NCI-H1417 (cell line): ENCODE results near the gene INTS11.

Experiments used
- DNase-seq, 3 experiments: peaks; one replicate each; lab custom pipeline; 2025; lab: John Stamatoyannopoulos, UW

The INTS11 gene

GRCh38 chr1:1312450-1313314, 11.8 kb downstream of the INTS11 start:
- DNase-seq, result no peak

DNA sequence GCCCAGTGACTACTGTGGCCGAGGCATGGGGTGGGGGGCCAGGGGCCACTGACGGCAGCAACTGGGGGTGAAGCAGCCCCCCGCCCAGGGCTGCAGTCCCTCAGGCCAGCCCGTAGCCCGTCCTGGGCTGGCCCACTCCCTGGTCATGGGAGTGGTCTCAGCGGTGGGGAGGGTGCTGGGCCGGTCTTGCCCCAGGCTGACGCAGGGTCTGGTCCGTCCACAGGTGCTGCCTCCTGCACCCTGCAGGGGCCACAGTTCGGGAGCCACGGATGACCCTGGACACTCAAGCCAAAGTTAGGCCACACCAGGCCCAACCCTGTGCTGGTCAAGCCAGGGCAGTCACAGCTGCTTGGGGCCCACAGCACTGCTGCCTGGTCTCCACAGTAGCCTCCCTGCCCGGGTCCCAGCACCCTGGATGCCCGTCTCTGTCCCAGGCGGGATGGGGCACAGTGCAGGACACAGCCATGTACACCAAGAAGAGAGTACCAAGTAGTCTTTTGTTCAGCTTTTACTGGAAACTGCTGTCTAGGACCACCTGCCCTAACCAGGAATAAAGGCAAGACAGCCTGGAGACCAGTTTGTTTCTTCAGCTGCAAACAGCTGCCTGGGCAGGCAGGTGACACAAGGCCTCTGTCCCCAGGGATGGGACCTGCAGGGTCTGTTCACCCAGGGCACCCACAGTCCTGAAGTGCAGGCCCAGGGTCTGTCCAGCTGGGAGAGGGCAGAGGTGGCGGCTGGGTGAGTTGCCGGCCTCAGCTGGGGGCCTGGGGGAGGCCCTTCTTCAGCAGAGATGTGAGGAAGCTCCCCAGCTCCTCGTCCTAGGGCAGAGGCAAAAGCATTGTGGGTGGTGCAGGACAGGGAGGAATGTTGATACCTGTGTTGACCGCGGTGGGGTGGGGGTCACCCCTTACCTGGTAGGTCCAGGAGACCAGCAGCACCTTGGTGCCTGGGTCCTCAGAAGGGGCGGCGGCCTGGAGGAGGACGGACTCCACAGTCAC, 13.1 kb downstream of the INTS11 start:
- no peak for DNase-seq

DNA sequence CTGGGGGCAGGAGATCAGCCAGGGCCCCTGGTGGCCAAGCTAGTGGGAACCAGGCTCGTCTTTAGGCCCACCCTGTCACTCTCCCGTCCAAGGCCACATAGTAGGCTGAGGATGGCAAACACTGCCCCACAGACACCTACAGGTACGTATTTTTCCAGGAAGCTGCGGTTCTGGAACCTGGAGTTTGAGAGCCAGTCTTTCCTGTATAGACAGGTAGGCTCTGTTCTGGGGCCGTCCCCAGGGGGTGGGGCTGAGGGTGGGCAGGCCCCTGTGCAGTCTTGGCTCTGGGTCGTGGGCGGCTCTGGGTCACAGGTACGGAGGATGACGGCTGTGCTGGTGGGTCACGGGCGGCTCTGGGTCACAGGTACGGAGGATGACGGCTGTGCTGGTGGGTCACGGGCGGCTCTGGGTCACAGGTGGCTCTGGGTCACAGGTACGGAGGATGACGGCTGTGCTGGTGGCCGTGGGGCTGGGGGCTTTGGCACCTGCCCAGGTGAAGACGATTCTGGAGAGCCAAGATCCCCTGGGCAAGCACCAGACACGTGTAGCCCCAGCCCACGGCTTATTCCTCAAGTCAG, 13.9 kb downstream of the INTS11 start:
- DNase-seq, result no peak

GRCh38 chr1:1310109-1310385, 14.4 kb downstream of the INTS11 start:
- no peak for DNase-seq

- DNase-seq, result peak; percentile 35 to 64 (median 49)
Measured at GRCh38 chr1:1309251-1310108, 15.0 kb downstream of the INTS11 start.

GRCh38 chr1:1308756-1309250, 15.7 kb downstream of the INTS11 start:
- peak in 1 of 3 experiments; percentile 64 for DNase-seq

DNA sequence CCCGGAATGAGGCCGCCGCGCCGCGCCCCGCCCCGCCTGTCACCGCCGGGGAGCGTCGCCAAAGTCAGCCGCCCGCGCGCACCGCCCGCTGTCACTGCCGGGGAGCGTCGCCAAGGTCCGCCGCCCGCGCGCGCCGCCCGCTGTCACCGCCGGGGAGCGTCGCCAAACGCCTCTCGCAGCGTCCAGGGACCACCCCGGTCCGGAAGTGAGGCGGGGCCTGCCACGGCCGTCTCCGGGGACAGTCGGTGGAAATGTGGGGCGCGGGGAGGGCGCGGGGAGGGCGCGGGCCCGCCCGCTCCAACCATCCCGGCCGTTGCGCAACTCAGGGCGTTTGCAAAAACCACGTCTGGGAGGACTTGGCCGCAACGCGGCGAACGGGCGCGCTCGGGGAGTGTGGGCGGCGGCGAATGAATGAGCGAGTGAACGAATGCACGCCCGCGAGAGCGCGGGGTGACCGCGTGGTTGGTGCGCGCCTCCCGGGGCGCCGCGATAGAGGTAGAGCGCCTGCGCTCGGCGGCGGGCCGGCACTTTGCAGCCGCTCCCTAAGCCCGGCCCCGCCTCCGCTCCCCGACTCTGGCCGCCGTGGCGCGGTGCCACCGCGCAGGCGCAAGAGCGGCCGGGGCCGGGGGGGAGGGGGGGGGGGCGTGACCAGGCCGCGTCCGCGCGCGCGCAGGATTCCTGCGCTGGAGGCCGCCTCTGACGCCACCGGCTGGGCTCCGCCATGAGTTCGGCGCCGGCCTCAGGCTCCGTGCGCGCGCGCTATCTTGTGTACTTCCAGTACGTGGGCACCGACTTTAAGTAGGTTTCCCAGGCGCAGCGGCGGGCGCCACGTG, 16.3 kb downstream of the INTS11 start, which contains the start of the genes ACAP3 and PUSL1:
TSS of gene ACAP3 (minus strand) at position 8 of the 833 bp plus-strand sequence. CDS start 115 bp downstream, outside the sequence.
TSS of gene PUSL1 (plus strand) at position 675 of the 833 bp plus-strand sequence. CDS start at position 722, 47 bp downstream.
- DNase-seq, result peak; percentile 93 to 96 (median 94)

GRCh38 chr1:1307261-1307922, 17.1 kb downstream of the INTS11 start:
- peak in 2 of 3 experiments; percentile 61 to 62 for DNase-seq

- no peak for DNase-seq
Measured at GRCh38 chr1:1306661-1307260, 17.7 kb downstream of the INTS11 start.

DNA sequence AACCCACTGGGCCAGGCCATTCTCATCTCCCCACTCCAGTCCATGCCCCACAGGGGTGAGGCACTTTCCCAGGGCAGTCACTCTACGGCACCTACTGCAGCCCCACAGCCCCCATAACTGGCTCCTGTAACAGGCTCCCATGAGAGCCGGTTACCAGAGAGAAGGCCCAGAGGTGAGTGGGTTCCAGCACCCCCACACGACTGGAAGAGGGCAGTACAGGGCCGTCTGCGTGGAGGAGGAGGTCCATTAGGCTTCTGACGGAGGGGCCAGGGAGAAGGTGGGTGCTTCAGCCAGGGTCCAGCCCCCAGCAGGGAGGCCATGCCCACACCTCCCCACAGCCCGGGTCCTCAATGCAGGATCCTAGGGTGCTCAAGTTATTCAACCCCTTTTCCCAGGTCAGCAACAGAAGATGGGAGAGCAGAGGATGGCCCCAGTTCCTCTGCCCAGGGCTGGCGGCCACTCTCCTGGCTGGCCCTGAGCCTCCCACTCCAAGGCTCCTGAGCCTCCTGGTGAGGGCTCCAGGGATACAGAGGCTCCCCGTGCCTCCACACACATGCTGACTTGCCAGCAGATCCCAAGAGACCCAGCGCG, 18.3 kb downstream of the INTS11 start:
- DNase-seq, result no peak

- peak in 1 of 3 experiments; percentile 9 for DNase-seq
Measured at GRCh38 chr1:1305300-1306069, 19.0 kb downstream of the INTS11 start.

GRCh38 chr1:1304331-1305299, 19.8 kb downstream of the INTS11 start:
- peak; percentile 62 to 80 (median 65) for DNase-seq

GRCh38 chr1:1303736-1304135, 20.7 kb downstream of the INTS11 start:
- DNase-seq, result no peak

DNA sequence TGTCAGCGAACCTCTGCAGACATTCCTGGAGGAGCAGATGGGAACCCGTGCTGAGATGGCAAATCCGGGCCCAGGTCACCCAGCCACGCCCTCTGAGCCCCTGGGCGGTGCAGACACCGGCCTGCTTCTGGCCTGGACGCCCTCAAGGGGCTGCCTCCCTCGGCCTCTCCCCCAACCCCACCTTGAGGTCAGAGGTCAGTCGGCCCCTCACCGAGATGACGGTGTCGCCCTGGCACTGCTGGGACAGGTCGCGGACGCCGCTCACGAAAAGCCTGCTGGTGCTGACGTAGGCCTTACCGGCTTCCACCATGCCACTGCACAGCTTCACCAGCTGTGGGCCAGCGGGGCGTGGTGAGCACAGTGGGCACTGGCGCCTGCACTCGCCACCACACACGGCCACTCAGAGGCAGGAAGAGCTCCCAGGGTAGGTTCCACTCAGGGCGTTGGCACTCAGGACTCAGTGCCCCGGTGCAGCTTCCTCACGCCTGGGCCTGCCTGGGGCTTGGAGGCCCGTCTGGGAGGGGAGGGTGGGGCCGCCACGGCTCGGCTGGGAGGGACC, 21.4 kb downstream of the INTS11 start:
- no peak for DNase-seq

- DNase-seq, result no peak
Measured at GRCh38 chr1:1302006-1302430, 22.4 kb downstream of the INTS11 start.

DNA sequence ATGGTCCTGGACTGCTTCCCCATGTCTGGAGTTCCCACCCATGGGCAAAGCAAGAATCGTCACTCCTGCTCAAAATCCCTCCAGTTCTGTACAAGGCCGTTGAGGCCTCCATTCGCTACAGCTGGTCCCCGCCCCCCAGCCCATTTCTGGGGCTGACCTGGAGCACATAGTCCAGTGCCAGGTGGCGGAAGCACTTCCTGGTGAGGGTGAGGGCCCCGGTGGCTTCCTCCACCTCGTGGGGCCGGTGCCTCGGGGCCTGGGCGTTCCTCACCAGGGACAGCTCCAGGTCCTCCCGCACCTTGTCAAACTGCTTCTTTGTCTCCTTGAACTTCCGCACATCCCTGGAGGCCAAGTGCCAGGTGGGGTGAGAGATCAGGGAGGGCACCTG, 24.1 kb downstream of the INTS11 start:
- no peak for DNase-seq
